ENCODE data around the gene CTIF.

The CTIF gene

GRCh38 chr18:48788373-48788772 lies 249.5 kb downstream of the CTIF start:
- Histone ChIP-seq H3K4me2 (ENCODE audit: low read length) (no peak overlapping the region), H2AFZ (ENCODE audit: low read depth, low read length) (no peak overlapping the region), H3K36me3 (replicated peaks; ENCODE audit: low read depth, low read length) (peaks cover 20% of the 10 kb centered on the region), H3K9me3 (ENCODE audit: insufficient read depth, low read length) (no peaks in the 10 kb centered on the region), H3K4me1 (ENCODE audit: low read length) (peaks cover 46% of the 10 kb centered on the region), H3K27ac (ENCODE audit: low read length) (no peak overlapping the region), H3K27me3 (ENCODE audit: low read depth, low read length) (peaks cover 39% of the 10 kb centered on the region), H3K9ac (ENCODE audit: low read length) (no peak overlapping the region), H3K4me3 (ENCODE audit: low read length) (no peak overlapping the region), H4K20me1 (ENCODE audit: insufficient read depth, low read length) (peaks cover 45% of the 10 kb centered on the region), H3K79me2 (ENCODE audit: low read length) (no peaks in the 10 kb centered on the region)
- no peak for TF ChIP-seq EZH2phosphoT487 (IDR thresholded peaks at IDR 0.05; ENCODE audit: low read depth)
- no peak for TF ChIP-seq CTCF (IDR thresholded peaks at IDR 0.05; ENCODE audit: low read depth, low read length)

GRCh38 chr18:48789259-48789812 lies 250.5 kb downstream of the CTIF start:
- no peak overlapping the region for H3K4me2 ChIP-seq (ENCODE audit: low read length)
- H3K27ac ChIP-seq (ENCODE audit: low read length), result no peak overlapping the region
- TF ChIP-seq EZH2phosphoT487 (IDR thresholded peaks at IDR 0.05; ENCODE audit: low read depth), result no peak
- TF ChIP-seq CTCF (IDR thresholded peaks at IDR 0.05; ENCODE audit: low read depth, low read length), result no peak
- no peaks in the 10 kb centered on the region for H3K9me3 ChIP-seq (ENCODE audit: insufficient read depth, low read length)
- H3K79me2 ChIP-seq (ENCODE audit: low read length), result no peaks in the 10 kb centered on the region
- H3K36me3 ChIP-seq (replicated peaks; ENCODE audit: low read depth, low read length), result peaks cover 20% of the 10 kb centered on the region
- peaks cover 36% of the 10 kb centered on the region for H3K27me3 ChIP-seq (ENCODE audit: low read depth, low read length)
- H3K4me1 ChIP-seq (ENCODE audit: low read length), result peaks cover 38% of the 10 kb centered on the region
- H3K4me3 ChIP-seq (ENCODE audit: low read length), result no peak overlapping the region
- H2AFZ ChIP-seq (ENCODE audit: low read depth, low read length), result no peak overlapping the region
- H3K9ac ChIP-seq (ENCODE audit: low read length), result no peak overlapping the region
- peaks cover 38% of the 10 kb centered on the region for H4K20me1 ChIP-seq (ENCODE audit: insufficient read depth, low read length)

- Histone ChIP-seq H3K9ac (ENCODE audit: low read length) (no peak overlapping the region), H3K9me3 (ENCODE audit: insufficient read depth, low read length) (no peaks in the 10 kb centered on the region), H3K79me2 (ENCODE audit: low read length) (no peaks in the 10 kb centered on the region), H2AFZ (ENCODE audit: low read depth, low read length) (no peak overlapping the region), H3K4me2 (ENCODE audit: low read length) (peak overlapping the region; percentile 51), H3K27me3 (ENCODE audit: low read depth, low read length) (peaks cover 36% of the 10 kb centered on the region), H3K27ac (ENCODE audit: low read length) (no peak overlapping the region), H3K4me1 (ENCODE audit: low read length) (peaks cover 28% of the 10 kb centered on the region), H3K36me3 (replicated peaks; ENCODE audit: low read depth, low read length) (peaks cover 20% of the 10 kb centered on the region), H3K4me3 (ENCODE audit: low read length) (no peak overlapping the region), H4K20me1 (ENCODE audit: insufficient read depth, low read length) (peaks cover 30% of the 10 kb centered on the region)
- TF ChIP-seq EZH2phosphoT487 (IDR thresholded peaks at IDR 0.05; ENCODE audit: low read depth), result no peak
- TF ChIP-seq CTCF (IDR thresholded peaks at IDR 0.05; ENCODE audit: low read depth, low read length), result no peak
These were observed 251.5 kb downstream of the CTIF start for GRCh38 chr18:48790226-48790863.

GRCh38 chr18:48790869-48791635 lies 252.2 kb downstream of the CTIF start:
- no peak for TF ChIP-seq EZH2phosphoT487 (IDR thresholded peaks at IDR 0.05; ENCODE audit: low read depth)
- no peak for TF ChIP-seq CTCF (IDR thresholded peaks at IDR 0.05; ENCODE audit: low read depth, low read length)
- peaks cover 20% of the 10 kb centered on the region for H3K36me3 ChIP-seq (replicated peaks; ENCODE audit: low read depth, low read length)
- H3K27me3 ChIP-seq (ENCODE audit: low read depth, low read length), result peaks cover 33% of the 10 kb centered on the region
- no peak overlapping the region for H3K9ac ChIP-seq (ENCODE audit: low read length)
- peaks cover 27% of the 10 kb centered on the region for H4K20me1 ChIP-seq (ENCODE audit: insufficient read depth, low read length)
- peaks cover 21% of the 10 kb centered on the region for H3K4me1 ChIP-seq (ENCODE audit: low read length)
- no peak overlapping the region for H2AFZ ChIP-seq (ENCODE audit: low read depth, low read length)
- H3K4me3 ChIP-seq (ENCODE audit: low read length), result peak overlapping the region; percentile 12; the same call in 1 of the 2 replicates
- H3K79me2 ChIP-seq (ENCODE audit: low read length), result no peaks in the 10 kb centered on the region
- no peaks in the 10 kb centered on the region for H3K9me3 ChIP-seq (ENCODE audit: insufficient read depth, low read length)
- peak overlapping the region; percentile 51 for H3K4me2 ChIP-seq (ENCODE audit: low read length)
- no peak overlapping the region; the same call in 1 of the 2 replicates for H3K27ac ChIP-seq (ENCODE audit: low read length)
